ENCODE data around the gene ARFIP2. TPM values are rescaled to one million over a fixed set of nuclear protein-coding genes. Genes with fewer than 3 reads are reported as not detected.

ARFIP2 gene
- total RNA-seq, 2 experiments from 2014 or later = 35.1 to 37.8 TPM

DNA sequence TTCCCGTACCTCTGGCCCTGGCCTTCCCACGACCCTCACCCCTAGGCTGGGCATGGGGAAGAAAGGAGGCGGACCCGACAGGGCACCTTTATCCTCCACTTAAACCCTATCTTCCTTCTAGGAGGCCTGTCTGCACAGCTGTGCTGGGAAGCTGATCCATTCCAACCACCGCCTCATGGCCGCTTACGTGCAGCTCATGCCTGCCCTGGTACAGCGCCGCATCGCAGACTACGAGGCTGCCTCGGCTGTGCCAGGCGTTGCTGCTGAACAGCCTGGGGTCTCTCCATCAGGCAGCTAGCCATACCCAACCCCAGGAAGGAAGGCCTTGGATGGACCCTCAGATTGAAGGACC is 769 bp upstream of the ARFIP2 start:
- no peak for DNase-seq
- no peaks in the 10 kb centered on the region for H3K27me3 Mint-ChIP-seq
- H3K36me3 Mint-ChIP-seq = peaks cover 33% of the 10 kb centered on the region
- H3K9me3 Mint-ChIP-seq = no peaks in the 10 kb centered on the region
- intact Hi-C loops (cut with micrococcal nuclease) = loop anchor here (1.0 to 5.0 kb wide), 7 partner anchors 63 to 265 kb away; partner anchors contain the start of genes APBB1, FHIP1B, ILK and MRPL17
- peak overlapping the region; percentile 96 for H3K27ac Mint-ChIP-seq
- H3K4me1 Mint-ChIP-seq (ENCODE audit: low read depth) = peaks cover 35% of the 10 kb centered on the region
- POLR2A ChIA-PET = interaction anchor here (0.6 to 2.3 kb wide), 11 partner anchors 8 to 264 kb away, joined by 3 to 14 read pairs (median 4); partner anchors contain the start of genes APBB1, SMPD1 and TAF10
- CTCF ChIA-PET = interaction anchor here (0.8 to 3.6 kb wide), 13 partner anchors 24 to 273 kb away, joined by 3 to 25 read pairs (median 4); partner anchors contain the start of genes MRPL17 and TPP1
- peak overlapping the region; percentile 91 for H3K4me3 Mint-ChIP-seq

GRCh38 chr11:6480299-6480914 is 724 bp downstream of the ARFIP2 start:
- intact Hi-C loops (cut with micrococcal nuclease) = loop anchor here (2.0 to 5.0 kb wide), 3 partner anchors 62 to 267 kb away; partner anchors contain the start of genes APBB1 and TAF10
- Mint-ChIP-seq H3K4me3 (peak overlapping the region; percentile 91), H3K27me3 (no peaks in the 10 kb centered on the region)

DNA sequence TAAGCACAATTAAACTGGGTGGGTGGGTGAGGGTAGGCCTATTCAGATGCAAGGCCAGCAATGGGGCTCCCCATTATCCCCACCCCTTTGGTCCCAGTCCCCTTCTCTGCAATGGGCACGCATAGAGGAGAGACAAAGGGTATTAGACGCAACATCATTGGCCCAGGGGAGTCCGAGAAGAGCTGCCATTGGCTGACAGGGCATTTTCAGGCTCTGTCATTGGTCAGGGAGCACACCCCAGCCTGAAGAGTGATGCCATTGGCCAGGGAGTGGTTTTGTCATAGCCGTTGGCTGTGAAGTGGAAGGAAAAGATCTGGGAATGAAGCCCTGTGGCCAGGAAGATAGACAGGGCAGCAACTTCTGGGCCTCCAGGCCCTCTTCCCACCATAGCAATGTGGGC is 4.6 kb downstream of the ARFIP2 start:
- Mint-ChIP-seq H3K4me1 (ENCODE audit: low read depth) (peaks cover 39% of the 10 kb centered on the region), H3K9me3 (no peaks in the 10 kb centered on the region), H3K27ac (no peak overlapping the region), H3K27me3 (no peaks in the 10 kb centered on the region), H3K4me3 (no peak overlapping the region), H3K36me3 (peaks cover 21% of the 10 kb centered on the region)
- DNase-seq = no peak
- ChIA-PET CTCF (interaction anchor here (1.4 to 5.5 kb wide), 2 partner anchors 35 to 97 kb away, joined by 3 to 45 read pairs; no protein-coding TSS in a partner anchor), POLR2A (no interaction called here)
- intact Hi-C loops (cut with micrococcal nuclease) = no loop called here

More at GRCh38 chr11:6480299-6480914, 724 bp downstream of the ARFIP2 start:
- POLR2A ChIA-PET = no interaction called here
- CTCF ChIA-PET = interaction anchor here (1.7 to 3.6 kb wide), 2 partner anchors 101 to 138 kb away, joined by 7 to 25 read pairs; partner anchors contain the start of gene TPP1
- Mint-ChIP-seq H3K27ac (peak overlapping the region; percentile 96), H3K4me1 (ENCODE audit: low read depth) (peaks cover 35% of the 10 kb centered on the region), H3K9me3 (no peaks in the 10 kb centered on the region), H3K36me3 (peaks cover 35% of the 10 kb centered on the region)
- no peak for DNase-seq

- Mint-ChIP-seq H3K4me3 (no peak overlapping the region), H3K27ac (no peak overlapping the region), H3K36me3 (peaks cover 21% of the 10 kb centered on the region), H3K27me3 (no peaks in the 10 kb centered on the region), H3K9me3 (no peaks in the 10 kb centered on the region), H3K4me1 (ENCODE audit: low read depth) (peaks cover 43% of the 10 kb centered on the region)
- no peak for DNase-seq
- POLR2A ChIA-PET = no interaction called here
- intact Hi-C loops (cut with micrococcal nuclease) = no loop called here
- CTCF ChIA-PET = interaction anchor here (1.0 to 5.5 kb wide), 4 partner anchors 32 to 96 kb away, joined by 3 to 45 read pairs (median 6); no protein-coding TSS in a partner anchor
Observed at GRCh38 chr11:6475936-6476335, 5.2 kb downstream of the ARFIP2 start.

GRCh38 chr11:6474806-6475500 is 6.2 kb downstream of the ARFIP2 start:
- ChIA-PET POLR2A (interaction anchor here (0.8 kb wide), 1 partner anchor 138 kb away, joined by 3 read pairs; the partner anchor contains the start of gene TAF10), CTCF (interaction anchor here (1.0 to 5.5 kb wide), 3 partner anchors 31 to 95 kb away, joined by 3 to 45 read pairs (median 8); no protein-coding TSS in a partner anchor)
- no peaks in the 10 kb centered on the region for H3K9me3 Mint-ChIP-seq
- peak overlapping the region; percentile 33 for H3K4me3 Mint-ChIP-seq
- intact Hi-C loops (cut with micrococcal nuclease) = loop anchor here (5.0 kb wide), 1 partner anchor 38 kb away; no protein-coding TSS in a partner anchor
- H3K4me1 Mint-ChIP-seq (ENCODE audit: low read depth) = peaks cover 34% of the 10 kb centered on the region
- DNase-seq = peak; percentile 15
- H3K27ac Mint-ChIP-seq = no peak overlapping the region
- peaks cover 21% of the 10 kb centered on the region for H3K36me3 Mint-ChIP-seq
- H3K27me3 Mint-ChIP-seq = no peaks in the 10 kb centered on the region

- H3K27me3 Mint-ChIP-seq = no peaks in the 10 kb centered on the region
- DNase-seq = no peak
- no peaks in the 10 kb centered on the region for H3K9me3 Mint-ChIP-seq
- intact Hi-C loops (cut with micrococcal nuclease) = loop anchor here (5.0 kb wide), 1 partner anchor 37 kb away; no protein-coding TSS in a partner anchor
- H3K4me1 Mint-ChIP-seq (ENCODE audit: low read depth) = peaks cover 29% of the 10 kb centered on the region
- peak overlapping the region; percentile 68 for H3K4me3 Mint-ChIP-seq
- ChIA-PET POLR2A (interaction anchor here (0.8 to 0.9 kb wide), 2 partner anchors 61 to 138 kb away, joined by 3 read pairs; partner anchors contain the start of gene TAF10), CTCF (interaction anchor here (5.5 kb wide), 1 partner anchor 95 kb away, joined by 45 read pairs; no protein-coding TSS in a partner anchor)
- peaks cover 17% of the 10 kb centered on the region for H3K36me3 Mint-ChIP-seq
- peak overlapping the region; percentile 31 for H3K27ac Mint-ChIP-seq
Observed at GRCh38 chr11:6474413-6474792, 6.7 kb downstream of the ARFIP2 start.

DNA sequence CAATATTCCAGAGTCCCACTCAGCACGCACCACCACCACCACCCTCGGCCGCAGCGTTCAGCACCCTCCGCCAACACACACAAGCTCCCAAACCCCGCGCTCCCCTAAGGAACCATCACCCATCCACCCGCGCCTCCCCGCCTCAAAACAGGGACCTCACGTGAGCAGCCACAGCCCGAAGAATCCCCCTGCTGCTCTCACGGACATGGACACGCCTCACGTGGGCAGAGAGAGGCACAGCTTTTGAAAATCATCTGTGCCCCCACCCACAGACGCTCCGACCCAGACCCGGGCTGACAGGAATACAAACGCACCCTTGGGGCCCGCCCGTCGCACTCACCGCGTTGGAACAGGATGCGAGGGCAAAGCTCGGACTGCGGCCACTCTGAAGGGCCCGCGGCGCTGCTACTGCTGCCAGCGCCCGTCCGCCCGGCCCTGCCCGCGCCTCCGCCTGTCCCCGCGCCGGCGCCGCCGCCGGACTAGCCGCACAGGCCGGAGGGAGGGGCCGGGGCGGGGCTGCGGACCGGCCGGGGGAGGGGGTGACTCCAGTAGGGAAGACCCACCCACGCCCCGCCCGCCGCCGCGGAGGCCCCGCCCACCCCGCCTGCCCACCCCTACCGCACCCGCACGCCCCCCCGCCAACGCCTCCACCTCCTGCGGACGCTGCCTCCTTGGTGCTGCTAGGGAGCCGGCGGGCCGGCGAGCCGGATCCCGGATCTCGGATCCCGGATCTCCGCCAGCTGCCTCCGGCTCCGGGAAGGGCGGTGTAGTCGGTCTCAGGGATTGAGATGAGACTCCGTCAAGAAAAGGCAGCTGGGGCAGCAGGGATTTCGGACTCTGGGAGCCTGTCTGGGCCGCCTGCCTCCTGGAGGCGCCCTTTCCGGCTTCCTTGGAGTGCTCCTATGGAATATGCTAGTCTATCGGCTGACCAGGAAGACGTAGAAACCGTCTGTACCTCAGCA is 7.4 kb downstream of the ARFIP2 start, which contains the start of gene TRIM3:
Gene TRIM3 (minus strand): TSS at position 491 of the 962 bp plus-strand sequence. CDS start 8,246 bp downstream, outside the sequence.
- H3K36me3 Mint-ChIP-seq = peaks cover 11% of the 10 kb centered on the region
- peak; percentile 75 for DNase-seq
- H3K4me3 Mint-ChIP-seq = peak within 1 kb of the TSS; percentile 80
- ChIA-PET POLR2A (interaction anchor here (0.8 to 1.3 kb wide), 6 partner anchors 30 to 139 kb away, joined by 3 to 4 read pairs (median 3); partner anchors contain the start of genes APBB1 and TAF10), CTCF (interaction anchor here (0.6 to 5.5 kb wide), 7 partner anchors 30 to 998 kb away, joined by 3 to 45 read pairs (median 4); partner anchors contain the start of gene MRPL17)
- H3K9me3 Mint-ChIP-seq = no peaks in the 10 kb centered on the region
- H3K4me1 Mint-ChIP-seq (ENCODE audit: low read depth) = peaks cover 23% of the 10 kb centered on the region
- peak within 1 kb of the TSS; percentile 31 for H3K27ac Mint-ChIP-seq
- no peaks in the 10 kb centered on the region for H3K27me3 Mint-ChIP-seq
- intact Hi-C loops (cut with micrococcal nuclease) = loop anchor here (5.0 kb wide), 1 partner anchor 36 kb away; no protein-coding TSS in a partner anchor

DNA sequence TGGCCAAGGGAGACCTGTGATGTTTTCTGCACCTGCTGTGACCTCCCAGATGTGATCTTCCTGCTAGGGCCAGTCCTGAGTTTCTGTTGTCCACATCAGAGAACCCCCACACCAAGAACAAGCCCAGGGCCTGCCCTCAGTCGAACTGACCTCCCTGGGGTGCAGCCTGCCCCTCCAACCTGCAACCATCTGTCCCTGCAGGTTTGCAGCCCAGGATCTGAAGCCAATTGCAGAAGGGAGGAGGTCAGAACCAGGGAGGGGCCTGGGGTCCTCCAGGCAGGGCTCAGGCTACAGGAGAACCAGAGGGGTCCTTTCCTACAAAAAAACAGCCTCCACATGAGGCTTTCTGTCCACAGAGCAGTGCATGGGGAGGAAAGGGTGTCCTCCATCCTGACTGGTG is 8.2 kb downstream of the ARFIP2 start:
- no peaks in the 10 kb centered on the region for H3K9me3 Mint-ChIP-seq
- H3K27me3 Mint-ChIP-seq = no peaks in the 10 kb centered on the region
- peaks cover 6% of the 10 kb centered on the region for H3K36me3 Mint-ChIP-seq
- intact Hi-C loops (cut with micrococcal nuclease) = loop anchor here (5.0 kb wide), 1 partner anchor 36 kb away; no protein-coding TSS in a partner anchor
- H3K27ac Mint-ChIP-seq = no peak overlapping the region
- CTCF ChIA-PET = interaction anchor here (0.8 to 5.5 kb wide), 6 partner anchors 29 to 210 kb away, joined by 3 to 45 read pairs (median 5); partner anchors contain the start of gene MRPL17
- peaks cover 23% of the 10 kb centered on the region for H3K4me1 Mint-ChIP-seq (ENCODE audit: low read depth)
- H3K4me3 Mint-ChIP-seq = peak overlapping the region; percentile 80
- POLR2A ChIA-PET = interaction anchor here (0.8 to 1.3 kb wide), 3 partner anchors 29 to 94 kb away, joined by 3 to 4 read pairs (median 3); partner anchors contain the start of gene APBB1
- DNase-seq = no peak

DNA sequence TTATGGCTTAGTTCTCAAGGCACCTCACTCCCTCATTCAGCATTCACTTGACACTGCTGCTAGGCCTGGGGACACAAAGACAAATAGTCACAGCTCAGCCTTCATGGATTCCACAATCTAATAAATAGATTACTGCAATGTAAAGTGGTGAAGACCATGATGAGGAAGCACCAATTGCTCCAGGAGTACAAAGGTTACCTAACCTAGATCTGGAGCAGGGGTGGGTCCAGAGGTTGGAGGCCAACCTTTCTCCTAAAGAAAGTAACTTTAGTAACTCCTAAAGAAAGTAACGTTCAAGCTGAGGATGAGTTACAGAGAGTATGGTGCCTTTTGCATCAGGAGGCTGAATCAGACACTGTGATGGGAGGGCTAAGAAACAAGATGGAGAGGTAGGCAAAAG is 11.5 kb downstream of the ARFIP2 start:
- DNase-seq = no peak
- H3K4me1 Mint-ChIP-seq (ENCODE audit: low read depth) = peaks cover 23% of the 10 kb centered on the region

DNA sequence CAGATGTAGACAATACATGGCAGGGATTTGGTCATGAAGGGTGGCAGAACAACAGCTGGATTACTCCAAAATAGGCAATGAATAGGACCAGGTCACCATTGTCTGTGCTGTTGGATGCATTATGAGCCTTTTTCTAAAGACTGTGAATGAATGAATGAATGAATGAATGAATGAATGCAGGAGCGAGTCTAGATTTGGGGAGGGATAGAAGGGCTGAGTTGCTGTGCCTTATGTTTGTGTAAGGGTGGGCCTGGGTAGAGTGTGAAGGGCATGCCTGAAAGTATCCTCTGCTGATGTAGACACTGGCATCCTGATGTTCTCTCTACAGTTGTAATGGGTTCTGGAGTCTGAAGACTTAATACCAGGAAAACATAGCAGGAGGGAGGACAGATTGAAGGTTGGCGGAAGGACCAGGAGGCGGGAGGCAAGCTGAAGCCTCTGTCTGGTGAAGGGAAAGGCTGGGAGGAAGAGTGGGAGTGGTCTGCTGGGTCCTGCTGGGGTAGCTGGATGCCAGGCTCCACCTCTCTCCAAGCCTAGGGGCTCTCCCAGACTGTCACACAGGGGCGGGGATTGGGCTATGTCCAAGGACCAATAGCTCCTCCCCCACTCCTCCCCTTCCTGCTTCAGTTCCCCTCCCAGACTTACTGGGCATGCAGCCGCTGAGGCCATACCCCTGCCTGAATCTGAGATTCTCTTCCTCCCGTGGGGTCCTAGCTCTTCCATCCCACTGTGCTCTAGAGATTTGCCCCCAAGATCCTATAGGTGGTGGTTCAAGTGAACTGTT is 12.2 kb downstream of the ARFIP2 start:
- Mint-ChIP-seq H3K27me3 (no peaks in the 10 kb centered on the region), H3K4me3 (no peak overlapping the region), H3K4me1 (ENCODE audit: low read depth) (peaks cover 18% of the 10 kb centered on the region), H3K9me3 (no peaks in the 10 kb centered on the region), H3K27ac (no peak overlapping the region), H3K36me3 (peaks cover under 1% of the 10 kb centered on the region)
- peak; percentile 37 for DNase-seq
- intact Hi-C loops (cut with micrococcal nuclease) = no loop called here
- ChIA-PET CTCF (interaction anchor here (1.2 to 2.7 kb wide), 2 partner anchors 90 to 214 kb away, joined by 4 to 10 read pairs; partner anchors contain the start of gene MRPL17), POLR2A (no interaction called here)

More for the DNA sequence above, 11.5 kb downstream of the ARFIP2 start:
- H3K9me3 Mint-ChIP-seq = no peaks in the 10 kb centered on the region
- CTCF ChIA-PET = interaction anchor here (1.2 to 2.7 kb wide), 2 partner anchors 91 to 214 kb away, joined by 4 to 10 read pairs; partner anchors contain the start of gene MRPL17
- no peak overlapping the region for H3K27ac Mint-ChIP-seq
- no peak overlapping the region for H3K4me3 Mint-ChIP-seq
- POLR2A ChIA-PET = no interaction called here
- H3K27me3 Mint-ChIP-seq = no peaks in the 10 kb centered on the region
- no peaks in the 10 kb centered on the region for H3K36me3 Mint-ChIP-seq
- intact Hi-C loops (cut with micrococcal nuclease) = no loop called here
